GM12864 (cell line): ENCODE data around the gene AHDC1.

Experiments used
- DNase-seq: peaks from one replicate; pipeline ENCODE4 v3.0.0-alpha.2; 2011; ENCODE audit warnings: low read depth
- H3K4me3 ChIP-seq: 2 replicates; pipeline ENCODE4 v1.5.1; 2011; ENCODE audit warnings: mild to moderate bottlenecking, low read depth, low read length, control low read depth
- TF ChIP-seq, protein P1 (sequence below): IDR thresholded peaks from 2 replicates; pipeline ENCODE4 v1.5.1; 2011; ENCODE audit warnings: low read depth, mild to moderate bottlenecking, moderate library complexity, low read length, control low read depth, inconsistent platforms; ENCODE audit errors: missing control alignments

AHDC1 gene

DNA sequence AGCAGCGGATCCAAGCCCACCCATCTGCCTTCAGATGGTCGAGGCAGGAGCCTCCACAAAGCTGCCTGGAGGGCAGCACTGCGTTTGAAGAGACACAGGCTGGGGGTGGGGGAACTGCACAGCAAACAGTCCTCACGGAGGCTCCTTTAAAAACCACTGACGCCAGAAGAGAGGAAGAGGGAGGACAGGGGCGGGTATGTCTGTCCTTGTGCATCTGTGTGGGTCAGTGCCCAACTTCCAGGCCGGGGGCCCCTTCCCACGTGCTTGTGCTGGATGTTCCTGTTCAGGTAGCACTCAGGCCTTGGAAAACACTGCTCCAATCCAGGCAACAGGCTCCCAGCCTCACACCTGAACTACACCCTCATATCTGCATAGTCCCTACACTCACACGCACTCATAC lies 7.7 kb downstream of the AHDC1 start:
- TF ChIP-seq, protein P1, sequence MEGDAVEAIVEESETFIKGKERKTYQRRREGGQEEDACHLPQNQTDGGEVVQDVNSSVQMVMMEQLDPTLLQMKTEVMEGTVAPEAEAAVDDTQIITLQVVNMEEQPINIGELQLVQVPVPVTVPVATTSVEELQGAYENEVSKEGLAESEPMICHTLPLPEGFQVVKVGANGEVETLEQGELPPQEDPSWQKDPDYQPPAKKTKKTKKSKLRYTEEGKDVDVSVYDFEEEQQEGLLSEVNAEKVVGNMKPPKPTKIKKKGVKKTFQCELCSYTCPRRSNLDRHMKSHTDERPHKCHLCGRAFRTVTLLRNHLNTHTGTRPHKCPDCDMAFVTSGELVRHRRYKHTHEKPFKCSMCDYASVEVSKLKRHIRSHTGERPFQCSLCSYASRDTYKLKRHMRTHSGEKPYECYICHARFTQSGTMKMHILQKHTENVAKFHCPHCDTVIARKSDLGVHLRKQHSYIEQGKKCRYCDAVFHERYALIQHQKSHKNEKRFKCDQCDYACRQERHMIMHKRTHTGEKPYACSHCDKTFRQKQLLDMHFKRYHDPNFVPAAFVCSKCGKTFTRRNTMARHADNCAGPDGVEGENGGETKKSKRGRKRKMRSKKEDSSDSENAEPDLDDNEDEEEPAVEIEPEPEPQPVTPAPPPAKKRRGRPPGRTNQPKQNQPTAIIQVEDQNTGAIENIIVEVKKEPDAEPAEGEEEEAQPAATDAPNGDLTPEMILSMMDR, result no peak
- no peak for DNase-seq
- H3K4me3 ChIP-seq, result no peak overlapping the region

DNA sequence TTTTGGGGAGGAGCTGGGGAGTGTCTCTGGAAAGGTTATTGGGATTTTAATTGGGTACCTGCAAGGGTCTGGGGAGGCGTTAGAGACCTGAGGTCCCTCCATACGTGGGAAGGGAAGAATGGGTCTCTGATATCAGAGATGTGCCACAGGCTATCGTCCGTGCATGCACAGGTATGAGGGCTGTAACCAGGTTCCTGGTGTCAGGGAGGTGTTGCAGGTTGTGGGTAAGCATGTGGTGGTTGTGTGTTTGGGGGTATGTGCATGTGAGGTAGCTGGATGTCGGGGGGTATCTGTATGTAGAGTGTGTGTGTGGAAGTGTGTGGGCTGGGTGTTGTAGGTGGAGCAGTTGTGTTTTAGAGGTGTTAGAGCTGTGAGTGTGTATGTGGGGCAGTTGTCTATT lies 8.3 kb downstream of the AHDC1 start:
- no peak for DNase-seq
- TF ChIP-seq, protein P1, result no peak
- no peak overlapping the region for H3K4me3 ChIP-seq

DNA sequence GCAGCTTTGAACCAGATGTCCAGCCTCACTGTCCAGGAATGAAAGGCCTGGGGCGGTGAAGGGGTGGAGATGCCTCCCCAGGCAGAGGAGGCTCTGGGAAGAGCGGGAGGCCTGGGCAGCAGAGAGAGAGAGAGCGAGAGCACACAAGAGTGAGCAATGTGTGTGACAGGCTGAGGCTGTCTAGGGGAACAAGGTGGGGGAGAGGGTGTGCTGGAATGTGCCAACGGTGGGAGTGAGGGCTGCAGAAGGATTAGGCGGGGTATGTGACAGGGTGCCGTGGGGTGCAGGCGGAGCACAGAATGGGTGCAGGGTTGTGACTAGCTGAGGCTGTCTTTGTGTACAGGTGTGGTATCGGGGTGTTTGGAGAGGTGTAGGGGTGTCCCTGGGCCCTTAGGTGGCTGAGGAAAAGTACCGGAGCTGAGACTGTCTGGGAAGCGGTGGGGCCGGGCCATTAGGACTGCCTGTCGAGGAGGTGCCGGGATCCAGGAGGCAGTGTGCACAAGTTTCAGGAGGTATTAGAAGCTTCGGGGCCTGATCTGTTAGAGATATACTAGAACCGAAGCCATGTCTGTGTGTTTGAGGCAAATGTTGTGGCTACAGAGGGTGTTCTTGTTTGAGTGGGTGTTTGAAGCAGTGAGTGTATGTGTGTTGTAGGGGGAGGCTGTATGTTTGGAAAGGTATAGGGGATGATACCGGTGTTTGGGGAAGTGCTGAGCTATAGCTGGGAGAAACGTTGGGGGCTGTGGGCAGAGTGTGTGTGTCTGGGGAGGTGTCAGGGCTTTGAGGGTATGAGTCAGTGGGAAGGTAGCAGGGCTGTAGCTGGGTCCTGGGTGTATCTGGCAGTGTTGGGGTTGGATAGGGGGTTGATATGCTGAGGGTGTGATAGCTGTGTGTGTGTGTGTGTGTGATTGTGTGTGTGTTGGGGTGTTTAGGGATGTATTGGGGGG lies 9.1 kb downstream of the AHDC1 start:
- DNase-seq, result no peak
- TF ChIP-seq, protein P1, result no peak
- H3K4me3 ChIP-seq, result no peak overlapping the region

DNA sequence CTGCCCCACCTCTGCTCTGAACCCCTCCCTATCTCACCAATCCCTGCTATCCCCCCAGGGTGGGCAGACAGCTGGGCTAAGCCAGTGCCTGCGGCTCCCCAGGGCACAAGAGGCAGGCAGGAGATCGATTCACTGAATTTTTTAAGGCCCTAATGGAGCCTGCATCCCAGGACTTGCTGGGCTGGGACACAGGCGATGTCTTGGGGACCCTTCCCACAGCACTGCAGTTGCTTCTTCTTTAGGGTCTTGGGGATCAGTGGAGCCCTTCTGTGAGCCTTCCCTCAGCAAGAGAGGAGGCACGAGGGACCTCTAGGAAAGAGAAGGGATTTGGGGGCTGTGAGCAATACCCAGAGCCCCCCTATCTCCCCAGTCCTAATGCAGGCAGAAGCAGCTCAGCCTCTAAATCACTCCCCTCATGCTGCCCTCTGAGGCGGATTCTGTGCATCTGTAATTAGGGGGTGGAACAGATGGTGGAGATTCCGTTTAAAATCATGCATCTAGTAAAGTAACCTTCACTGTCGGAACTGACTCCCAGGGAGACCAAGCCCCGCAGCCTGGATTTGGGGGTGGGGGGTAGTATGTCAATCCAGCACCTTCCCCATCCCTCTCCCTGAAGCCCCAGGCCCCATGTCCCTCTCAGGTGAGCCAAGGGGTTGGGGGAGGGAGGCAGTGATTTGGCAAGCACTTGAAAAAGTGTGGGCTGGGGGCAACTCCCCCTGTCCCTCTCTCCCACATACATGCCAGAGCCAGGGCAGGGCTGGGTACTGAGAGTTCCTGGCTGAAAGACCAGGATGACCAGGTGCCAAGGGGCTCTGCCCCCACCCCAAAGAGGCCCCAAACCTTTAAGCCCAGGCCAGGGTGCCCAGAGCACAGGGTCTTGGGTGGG lies 10.0 kb downstream of the AHDC1 start:
- TF ChIP-seq, protein P1, result no peak
- no peak for DNase-seq
- no peak overlapping the region for H3K4me3 ChIP-seq

DNA sequence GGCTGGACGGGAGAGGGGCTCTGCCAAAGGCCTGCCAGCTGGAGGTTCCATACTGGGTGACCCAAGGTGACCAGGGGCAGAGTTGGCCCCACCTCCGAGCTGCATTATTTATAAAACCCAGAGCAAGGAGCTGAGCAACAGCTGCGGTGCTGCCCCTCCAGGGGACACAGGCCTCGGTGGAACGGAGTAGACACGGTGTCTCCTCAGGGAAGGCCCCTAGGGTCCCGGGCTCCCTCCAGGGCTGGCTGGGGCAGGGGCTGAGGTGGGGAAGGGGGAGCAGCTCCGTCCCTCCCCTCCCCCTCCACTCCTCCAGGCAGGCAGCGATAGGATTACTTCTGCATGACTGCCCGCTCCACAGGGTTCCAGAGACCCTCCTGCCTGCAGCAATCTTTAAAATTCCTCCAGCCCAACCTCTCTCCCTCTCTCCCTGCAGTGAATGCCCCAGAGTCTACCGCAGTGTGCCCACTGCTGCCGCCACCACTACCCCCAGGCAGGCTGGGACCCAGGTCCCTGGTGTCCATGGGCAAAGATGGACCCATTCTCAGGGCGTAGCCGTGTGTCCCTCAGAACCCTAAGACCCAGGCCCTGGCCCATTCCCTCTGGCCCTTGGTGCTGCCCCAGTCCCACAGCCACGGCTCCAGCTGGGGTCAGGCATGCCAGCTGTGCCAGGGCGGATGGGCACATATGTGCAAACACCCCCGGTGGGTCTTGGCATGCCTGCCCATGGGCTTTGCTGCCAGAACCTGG lies 10.8 kb downstream of the AHDC1 start:
- DNase-seq, result no peak
- TF ChIP-seq, protein P1, result no peak
- no peak overlapping the region for H3K4me3 ChIP-seq

DNA sequence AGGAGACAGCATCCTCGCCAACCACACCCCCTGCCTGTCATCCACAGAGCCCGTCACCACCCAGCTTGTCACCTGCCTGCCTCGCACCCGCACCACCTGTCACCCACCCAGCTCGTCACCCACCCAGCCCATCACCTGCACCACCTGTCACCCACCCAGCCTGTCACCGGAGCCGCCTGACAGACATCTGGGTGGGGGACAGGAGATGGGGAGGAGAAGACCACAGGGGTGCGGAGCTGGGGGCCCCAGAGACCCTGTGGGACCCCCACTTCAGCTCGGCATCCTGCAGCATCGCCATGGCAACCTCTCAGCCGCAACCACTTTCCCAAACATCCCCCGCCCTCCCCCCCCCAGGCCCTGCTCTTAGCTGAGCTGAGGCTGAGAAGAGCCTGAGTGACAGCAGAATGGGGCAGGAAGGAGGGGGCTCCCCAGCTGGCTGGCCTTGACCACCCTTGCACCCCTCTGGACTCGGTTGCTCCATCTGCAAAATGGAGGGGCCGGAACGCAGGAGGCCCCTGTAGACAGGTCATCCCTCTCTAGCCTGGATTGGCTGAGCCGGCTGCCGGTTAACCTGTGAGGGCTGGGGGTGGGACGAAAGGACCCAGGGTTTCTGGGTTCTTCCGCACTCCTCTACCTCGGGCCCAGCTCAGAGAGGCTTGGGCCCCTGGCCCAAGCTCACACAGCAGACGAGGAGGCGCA lies 11.6 kb downstream of the AHDC1 start:
- no peak overlapping the region for H3K4me3 ChIP-seq
- TF ChIP-seq, protein P1, result no peak
- no peak for DNase-seq
